Liver (tissue), 2 donors: ENCODE results near the gene SLC4A5.

Experiments
- TF ChIP-seq, protein P1 (sequence below): fragments of 150-350 bp; IDR thresholded peaks from 2 replicates; pipeline ENCODE4 v1.5.1; 2017; ENCODE audit warnings: improper control_type of control experiment, low read depth, low read length; ENCODE audit not compliant: missing input control
- TF ChIP-seq, protein P2 (sequence below): IDR thresholded peaks from 2 replicates; pipeline ENCODE4 v1.6.1; 2016; ENCODE audit warnings: antibody characterized with exemption
- donor health status: healthy.

DNA sequence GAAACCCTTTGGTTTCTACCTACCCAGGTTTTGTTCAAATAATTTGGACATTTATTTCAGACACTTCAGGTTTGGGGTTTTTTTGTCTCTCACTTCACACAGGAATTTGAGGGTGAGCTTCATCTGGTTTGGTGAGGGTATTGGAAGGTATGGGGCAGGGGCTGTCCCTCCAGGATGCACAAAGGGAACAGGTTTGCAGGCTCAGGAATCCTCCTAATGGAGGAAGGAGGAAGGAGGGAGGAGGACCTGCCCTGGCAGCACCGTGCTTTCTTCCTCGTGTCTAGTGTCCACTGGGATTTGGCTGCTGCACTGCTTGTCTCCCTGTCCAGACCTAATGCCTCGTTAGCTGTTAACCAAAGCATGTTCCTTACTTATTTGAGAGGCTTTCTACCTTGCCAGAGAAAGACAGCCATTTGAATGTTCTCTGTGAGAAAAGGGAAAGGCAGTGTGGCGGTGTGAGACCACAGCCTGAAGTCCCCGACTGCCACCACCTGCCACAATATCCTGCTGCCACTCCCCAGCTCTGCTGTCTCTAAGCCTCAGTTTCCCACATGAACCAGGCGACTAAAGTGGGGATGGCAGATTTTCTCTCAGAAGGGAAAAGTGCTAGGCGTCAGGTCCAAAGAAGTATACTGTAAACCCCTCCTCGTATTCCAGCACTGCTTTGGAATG is 2.2 kb upstream of the SLC4A5 start:
- TF ChIP-seq, protein P1, sequence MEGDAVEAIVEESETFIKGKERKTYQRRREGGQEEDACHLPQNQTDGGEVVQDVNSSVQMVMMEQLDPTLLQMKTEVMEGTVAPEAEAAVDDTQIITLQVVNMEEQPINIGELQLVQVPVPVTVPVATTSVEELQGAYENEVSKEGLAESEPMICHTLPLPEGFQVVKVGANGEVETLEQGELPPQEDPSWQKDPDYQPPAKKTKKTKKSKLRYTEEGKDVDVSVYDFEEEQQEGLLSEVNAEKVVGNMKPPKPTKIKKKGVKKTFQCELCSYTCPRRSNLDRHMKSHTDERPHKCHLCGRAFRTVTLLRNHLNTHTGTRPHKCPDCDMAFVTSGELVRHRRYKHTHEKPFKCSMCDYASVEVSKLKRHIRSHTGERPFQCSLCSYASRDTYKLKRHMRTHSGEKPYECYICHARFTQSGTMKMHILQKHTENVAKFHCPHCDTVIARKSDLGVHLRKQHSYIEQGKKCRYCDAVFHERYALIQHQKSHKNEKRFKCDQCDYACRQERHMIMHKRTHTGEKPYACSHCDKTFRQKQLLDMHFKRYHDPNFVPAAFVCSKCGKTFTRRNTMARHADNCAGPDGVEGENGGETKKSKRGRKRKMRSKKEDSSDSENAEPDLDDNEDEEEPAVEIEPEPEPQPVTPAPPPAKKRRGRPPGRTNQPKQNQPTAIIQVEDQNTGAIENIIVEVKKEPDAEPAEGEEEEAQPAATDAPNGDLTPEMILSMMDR, result no peak
- TF ChIP-seq, protein P2, sequence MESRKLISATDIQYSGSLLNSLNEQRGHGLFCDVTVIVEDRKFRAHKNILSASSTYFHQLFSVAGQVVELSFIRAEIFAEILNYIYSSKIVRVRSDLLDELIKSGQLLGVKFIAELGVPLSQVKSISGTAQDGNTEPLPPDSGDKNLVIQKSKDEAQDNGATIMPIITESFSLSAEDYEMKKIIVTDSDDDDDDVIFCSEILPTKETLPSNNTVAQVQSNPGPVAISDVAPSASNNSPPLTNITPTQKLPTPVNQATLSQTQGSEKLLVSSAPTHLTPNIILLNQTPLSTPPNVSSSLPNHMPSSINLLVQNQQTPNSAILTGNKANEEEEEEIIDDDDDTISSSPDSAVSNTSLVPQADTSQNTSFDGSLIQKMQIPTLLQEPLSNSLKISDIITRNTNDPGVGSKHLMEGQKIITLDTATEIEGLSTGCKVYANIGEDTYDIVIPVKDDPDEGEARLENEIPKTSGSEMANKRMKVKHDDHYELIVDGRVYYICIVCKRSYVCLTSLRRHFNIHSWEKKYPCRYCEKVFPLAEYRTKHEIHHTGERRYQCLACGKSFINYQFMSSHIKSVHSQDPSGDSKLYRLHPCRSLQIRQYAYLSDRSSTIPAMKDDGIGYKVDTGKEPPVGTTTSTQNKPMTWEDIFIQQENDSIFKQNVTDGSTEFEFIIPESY, result no peak
